IMR-90 (cell line): ENCODE data around the gene NFIA. TPM values are rescaled to one million over a fixed set of nuclear protein-coding genes. Genes with fewer than 3 reads are reported as not detected.

Experiments used
- ATAC-seq: fragments of 200-7000 bp; cut with Tn5 transposase; 2 replicates; pipeline ENCODE4 v1.9.1; 2020; ENCODE audit warnings: low read depth, mild to moderate bottlenecking, moderate library complexity
- BruUV-seq: library from RNA; stranded (reverse); fragments of 400-500 nt; replicated peaks from 2 replicates; lab custom pipeline; 2021; lab: Mats Ljungman, UMichigan
- CTCF ChIA-PET: fragments of 300-600 bp; formaldehyde crosslinking; extraction: SDS; loops from one replicate; lab custom pipeline; 2021; ENCODE audit warnings: antibody characterized with exemption; lab: Yijun Ruan, JAX
- POLR2A ChIA-PET: fragments of 300-600 bp; sonication (Branson Sonifier 250); formaldehyde crosslinking; loops from one replicate; lab custom pipeline; 2022; ENCODE audit warnings: antibody characterized with exemption; ENCODE audit not compliant: unreplicated experiment; lab: Charles Lee
- DNase-seq: peaks from one replicate; pipeline ENCODE4 v3.0.0; 2013
- H2AFZ ChIP-seq: replicated peaks from 2 replicates; pipeline ENCODE3; 2013; ENCODE audit warnings: low read length, mild to moderate bottlenecking; ENCODE audit not compliant: poor library complexity
- H2AK5ac ChIP-seq: 2 replicates; pipeline ENCODE4 v1.6.1; 2013; ENCODE audit warnings: low read depth, low read length, inconsistent platforms
- H2AK9ac ChIP-seq: replicated peaks from 2 replicates; pipeline ENCODE3; 2013; ENCODE audit warnings: mild to moderate bottlenecking, low read depth, low read length, moderate library complexity; ENCODE audit not compliant: poor library complexity
- H2BK120ac ChIP-seq: 2 replicates; pipeline ENCODE4 v1.6.1; 2013; ENCODE audit warnings: low read depth, low read length, inconsistent platforms
- H2BK15ac ChIP-seq: 3 replicates; pipeline ENCODE4 v1.6.1; 2013; ENCODE audit warnings: low read depth, low read length, inconsistent platforms
- H2BK20ac ChIP-seq: 2 replicates; pipeline ENCODE4 v1.6.1; 2013; ENCODE audit warnings: low read depth, mild to moderate bottlenecking, inconsistent platforms, low read length, moderate library complexity
- H2BK5ac ChIP-seq: 2 replicates; pipeline ENCODE4 v1.6.1; 2013; ENCODE audit warnings: mild to moderate bottlenecking, low read depth, low read length, inconsistent platforms; ENCODE audit not compliant: poor library complexity, severe bottlenecking
- H3K14ac ChIP-seq: replicated peaks from 2 replicates; pipeline ENCODE4 v1.6.1; 2013; ENCODE audit warnings: low read depth, low read length, inconsistent platforms
- H3K18ac ChIP-seq: 2 replicates; pipeline ENCODE4 v1.6.1; 2013; ENCODE audit warnings: low read depth, low read length, control low read depth
- H3K23ac ChIP-seq: 2 replicates; pipeline ENCODE4 v1.6.1; 2013; ENCODE audit warnings: low read depth, low read length, inconsistent platforms
- H3K27ac ChIP-seq: 2 replicates; pipeline ENCODE4 v1.5.1; 2013; ENCODE audit warnings: mild to moderate bottlenecking, control low read depth, low read length; ENCODE audit not compliant: insufficient read depth
- H3K27me3 ChIP-seq: 2 replicates; pipeline ENCODE4 v1.6.1; 2013; ENCODE audit warnings: low read length; ENCODE audit not compliant: control insufficient read depth, insufficient read depth
- H3K36me3 ChIP-seq: 2 replicates; pipeline ENCODE4 v1.6.1; 2013; ENCODE audit warnings: low read length, mixed read lengths; ENCODE audit not compliant: control insufficient read depth, insufficient read depth
- H3K4ac ChIP-seq: 2 replicates; pipeline ENCODE4 v1.6.1; 2013; ENCODE audit warnings: low read depth, low read length, inconsistent platforms
- H3K4me1 ChIP-seq: 2 replicates; pipeline ENCODE4 v1.6.1; 2013; ENCODE audit warnings: low read length, mixed read lengths; ENCODE audit not compliant: control insufficient read depth, insufficient read depth
- H3K4me2 ChIP-seq: 2 replicates; pipeline ENCODE4 v1.6.1; 2013; ENCODE audit warnings: low read depth, mild to moderate bottlenecking, control low read depth, low read length, moderate library complexity
- H3K4me3 ChIP-seq: 2 replicates; pipeline ENCODE4 v1.5.1; 2013; ENCODE audit warnings: low read depth, mild to moderate bottlenecking, control low read depth, low read length, moderate library complexity; ENCODE audit not compliant: insufficient read depth
- H3K56ac ChIP-seq: 2 replicates; pipeline ENCODE4 v1.6.1; 2013; ENCODE audit warnings: low read length, inconsistent platforms; ENCODE audit not compliant: insufficient read depth; ENCODE audit errors: extremely low read depth
- H3K79me1 ChIP-seq, 2 experiments: 2 replicates each; pipeline ENCODE4 v1.6.1; 2013; ENCODE audit warnings: low read length in 2 of 2, inconsistent platforms in 1 of 2, low read depth in 1 of 2
- H3K9ac ChIP-seq: 2 replicates; pipeline ENCODE4 v1.6.1; 2013; ENCODE audit warnings: low read depth, low read length, control low read depth
- H3K9me1 ChIP-seq: 2 replicates; pipeline ENCODE4 v1.6.1; 2013; ENCODE audit warnings: low read length, inconsistent platforms; ENCODE audit not compliant: insufficient read depth
- H3K9me3 ChIP-seq: 2 replicates; pipeline ENCODE4 v1.6.1; 2013; ENCODE audit warnings: low read length; ENCODE audit not compliant: control insufficient read depth, insufficient read depth
- H4K20me1 ChIP-seq: 2 replicates; pipeline ENCODE4 v1.6.1; 2013; ENCODE audit warnings: low read length, inconsistent platforms; ENCODE audit not compliant: insufficient read depth
- H4K5ac ChIP-seq: 2 replicates; pipeline ENCODE4 v1.6.1; 2013; ENCODE audit warnings: mild to moderate bottlenecking, low read depth, low read length, control low read depth
- H4K8ac ChIP-seq, 2 experiments: 2 replicates each; pipeline ENCODE4 v1.6.1; 2013; ENCODE audit warnings: low read depth in 2 of 2, low read length in 2 of 2, control low read depth in 1 of 2, inconsistent platforms in 1 of 2
- H4K91ac ChIP-seq: 2 replicates; pipeline ENCODE4 v1.6.1; 2013; ENCODE audit warnings: low read depth, low read length, inconsistent platforms; ENCODE audit not compliant: insufficient read depth
- BHLHE40 ChIP-seq: fragments of 150-350 bp; IDR thresholded peaks from 2 replicates; pipeline ENCODE4 v1.6.1; 2016; ENCODE audit warnings: mild to moderate bottlenecking, low read depth, low read length
- CEBPB ChIP-seq: IDR thresholded peaks from 2 replicates; pipeline ENCODE4 v1.6.1; 2012; ENCODE audit warnings: low read depth, low read length, improper control_type of control experiment
- CHD1 ChIP-seq: IDR thresholded peaks from 2 replicates; pipeline ENCODE4 v1.6.1; 2012; ENCODE audit warnings: low read depth, low read length, improper control_type of control experiment
- ELK1 ChIP-seq: fragments of 150-350 bp; IDR thresholded peaks from 2 replicates; pipeline ENCODE4 v1.6.1; 2016; ENCODE audit warnings: low read depth, mild to moderate bottlenecking, low read length, moderate library complexity, borderline replicate concordance
- FOS ChIP-seq: fragments of 150-350 bp; IDR thresholded peaks from 2 replicates; pipeline ENCODE4 v1.6.1; 2016; ENCODE audit warnings: low read depth, low read length
- MAFK ChIP-seq: IDR thresholded peaks from 2 replicates; pipeline ENCODE4 v1.6.1; 2012; ENCODE audit warnings: low read depth, low read length, improper control_type of control experiment
- MAZ ChIP-seq: IDR thresholded peaks from 2 replicates; pipeline ENCODE4 v1.6.1; 2012; ENCODE audit warnings: low read depth, mild to moderate bottlenecking, low read length, improper control_type of control experiment, moderate library complexity, borderline replicate concordance
- MXI1 ChIP-seq: IDR thresholded peaks from 2 replicates; pipeline ENCODE4 v1.6.1; 2012; ENCODE audit warnings: low read depth, mild to moderate bottlenecking, low read length, moderate library complexity, borderline replicate concordance
- NFE2L2 ChIP-seq: fragments of 150-350 bp; IDR thresholded peaks from 2 replicates; pipeline ENCODE4 v1.6.1; 2016; ENCODE audit warnings: low read depth, mild to moderate bottlenecking, low read length
- POLR2A ChIP-seq: IDR thresholded peaks from 2 replicates; pipeline ENCODE4 v1.6.1; 2012; ENCODE audit warnings: mild to moderate bottlenecking, low read depth, low read length
- RCOR1 ChIP-seq: IDR thresholded peaks from 2 replicates; pipeline ENCODE4 v1.6.1; 2012; ENCODE audit warnings: mild to moderate bottlenecking, low read length, improper control_type of control experiment; ENCODE audit not compliant: insufficient replicate concordance
- RFX5 ChIP-seq: IDR thresholded peaks from 2 replicates; pipeline ENCODE4 v1.8.0; 2012; ENCODE audit warnings: low read depth, mild to moderate bottlenecking, low read length, moderate library complexity
- SMC3 ChIP-seq: fragments of 150-350 bp; IDR thresholded peaks from 2 replicates; pipeline ENCODE4 v1.6.1; 2016; ENCODE audit warnings: low read depth, mild to moderate bottlenecking, antibody characterized with exemption, low read length, moderate library complexity
- WGBS, 2 experiments: methylation state at CpG; one replicate each; pipeline versions ENCODE4 v1.1.5 to v1.1.7; 2013; ENCODE audit warnings: missing lambda C conversion rate in 2 of 2; ENCODE audit not compliant: insufficient read length in 1 of 2; ENCODE audit errors: extremely low coverage in 2 of 2; 5-methylcytosine and 5-hydroxymethylcytosine counted together
- dilution Hi-C: fragments of 300-500 bp; cut with HindIII; formaldehyde crosslinking; loops from one replicate; pipeline ENCODE4 v1.14.3; 2018; ENCODE audit warnings: low sequenced_read_pairs; ENCODE audit not compliant: unreplicated experiment
- in situ Hi-C: fragments of 300-500 bp; cut with MboI; formaldehyde crosslinking; loops from 3 replicates; pipeline ENCODE4 v1.14.3; 2019; ENCODE audit warnings: low sequenced_read_pairs, inconsistent platforms, mixed read lengths
- intact Hi-C: fragments of 100-400 bp; cut with micrococcal nuclease; formaldehyde crosslinking; loops from 2 replicates; pipeline ENCODE4 v1.10.0; 2022
- polyA plus RNA-seq, 3 experiments: library from polyadenylated mRNA; depleted of rRNA; stranded (reverse); fragments of >200 nt; gene quantifications; 2 replicates each; pipeline ENCODE4 v1.2.3, GENCODE V29; 2012; ENCODE audit warnings: low replicate concordance in 1 of 3
- total RNA-seq: library from RNA; depleted of rRNA; stranded (reverse); fragments of >200 nt; gene quantifications from 2 replicates; pipeline ENCODE4 v1.2.3, GENCODE V29; 2012
- TF ChIP-seq, protein P1 (sequence below): fragments of 150-350 bp; IDR thresholded peaks from 2 replicates; pipeline ENCODE4 v1.6.1; 2017; ENCODE audit warnings: mild to moderate bottlenecking, antibody characterized with exemption, low read length, low read depth

NFIA gene
- total and polyA plus RNA-seq, 2 of the 4 experiments (the other 2 are of a cell fraction), result 1.6 to 2.2 TPM

GRCh38 chr1:61152066-61152465 lies 69.7 kb downstream of the NFIA start:
- Histone ChIP-seq H2AK5ac (no peak overlapping the region), H2BK120ac (no peak overlapping the region), H2BK15ac (no peak overlapping the region), H3K4me3 (no peak overlapping the region), H3K27ac (no peak overlapping the region), H3K23ac (no peak overlapping the region), H2BK5ac (no peak overlapping the region), H2BK20ac (no peak overlapping the region), H3K4me2 (no peak overlapping the region), H4K8ac (no peak overlapping the region), H3K36me3 (no peaks in the 10 kb centered on the region), H3K4me1 (peaks cover 6% of the 10 kb centered on the region; the same call in 1 of the 2 replicates), H3K9me3 (no peaks in the 10 kb centered on the region), H3K79me1 (no peaks in the 10 kb centered on the region), H2AFZ (no peak overlapping the region), H3K9ac (no peak overlapping the region), H3K14ac (no peak overlapping the region), H3K27me3 (no peaks in the 10 kb centered on the region; the same call in 1 of the 2 replicates), H4K91ac (no peak overlapping the region), H4K5ac (no peak overlapping the region), H2AK9ac (no peak overlapping the region), H3K18ac (no peak overlapping the region), H3K9me1 (no peaks in the 10 kb centered on the region), H3K56ac (no peak overlapping the region), H4K20me1 (no peaks in the 10 kb centered on the region), H3K4ac (no peak overlapping the region)
- CTCF ChIA-PET, result no interaction called here
- dilution Hi-C loops (no loop called here), intact Hi-C loops (no loop called here), in situ Hi-C loops (no loop called here)
- POLR2A ChIA-PET, result no interaction called here
- BruUV-seq, result no TSS peak
- ATAC-seq, result no peak
- WGBS, 2 experiments, result 83% methylated on average over 1 of the region's 3 CpGs; no CpG with 5 or more reads in 1 of the 2 experiments
- TF ChIP-seq MAZ, result no peak
- no peak for TF ChIP-seq SMC3
- no peak for TF ChIP-seq ELK1
- TF ChIP-seq, protein P1, sequence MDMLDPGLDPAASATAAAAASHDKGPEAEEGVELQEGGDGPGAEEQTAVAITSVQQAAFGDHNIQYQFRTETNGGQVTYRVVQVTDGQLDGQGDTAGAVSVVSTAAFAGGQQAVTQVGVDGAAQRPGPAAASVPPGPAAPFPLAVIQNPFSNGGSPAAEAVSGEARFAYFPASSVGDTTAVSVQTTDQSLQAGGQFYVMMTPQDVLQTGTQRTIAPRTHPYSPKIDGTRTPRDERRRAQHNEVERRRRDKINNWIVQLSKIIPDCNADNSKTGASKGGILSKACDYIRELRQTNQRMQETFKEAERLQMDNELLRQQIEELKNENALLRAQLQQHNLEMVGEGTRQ, result no peak
- TF ChIP-seq CEBPB, result no peak
- no peak for TF ChIP-seq RFX5
- TF ChIP-seq MXI1, result no peak
- no peak for TF ChIP-seq FOS
- no peak for TF ChIP-seq POLR2A
- no peak for TF ChIP-seq MAFK
- no peak for TF ChIP-seq NFE2L2
- no peak for TF ChIP-seq RCOR1
- TF ChIP-seq CHD1, result no peak
- TF ChIP-seq BHLHE40, result no peak
- DNase-seq, result no peak
